Measurements from ENCODE around the gene SLC12A9. TPM values are rescaled to one million over a fixed set of nuclear protein-coding genes. Genes with fewer than 3 reads are reported as not detected.

SLC12A9 gene
- total RNA-seq, 1 donor from 2014 or later, result 41.2 TPM

- Mint-ChIP-seq H3K4me1 (no peaks in the 10 kb centered on the region), H3K36me3 (ENCODE audit: low read depth) (peaks cover 44% of the 10 kb centered on the region)
Measured at GRCh38 chr7:100860702-100861615, 8.4 kb downstream of the SLC12A9 start.

GRCh38 chr7:100861616-100861985, 9.1 kb downstream of the SLC12A9 start:
- no peaks in the 10 kb centered on the region for H3K9me3 Mint-ChIP-seq
- intact Hi-C loops (cut with micrococcal nuclease), result no loop called here
- peaks cover 44% of the 10 kb centered on the region for H3K36me3 Mint-ChIP-seq (ENCODE audit: low read depth)
- H3K27ac Mint-ChIP-seq, result no peak overlapping the region
- H3K4me3 Mint-ChIP-seq, result no peak overlapping the region
- no peaks in the 10 kb centered on the region for H3K27me3 Mint-ChIP-seq
- H3K4me1 Mint-ChIP-seq, result no peaks in the 10 kb centered on the region
- no peak for DNase-seq

More at GRCh38 chr7:100860702-100861615, 8.4 kb downstream of the SLC12A9 start:
- Mint-ChIP-seq H3K27ac (no peak overlapping the region), H3K27me3 (no peaks in the 10 kb centered on the region), H3K4me3 (no peak overlapping the region), H3K9me3 (no peaks in the 10 kb centered on the region)
- no peak for DNase-seq
- intact Hi-C loops (cut with micrococcal nuclease), result no loop called here

GRCh38 chr7:100863406-100863950, 11.0 kb downstream of the SLC12A9 start:
- H3K4me1 Mint-ChIP-seq, result peaks cover 7% of the 10 kb centered on the region
- no peak for DNase-seq
- no peak overlapping the region for H3K4me3 Mint-ChIP-seq
- H3K9me3 Mint-ChIP-seq, result no peaks in the 10 kb centered on the region
- no peaks in the 10 kb centered on the region for H3K27me3 Mint-ChIP-seq
- intact Hi-C loops (cut with micrococcal nuclease), result no loop called here
- no peak overlapping the region for H3K27ac Mint-ChIP-seq
- peaks cover 44% of the 10 kb centered on the region for H3K36me3 Mint-ChIP-seq (ENCODE audit: low read depth)

- no peak overlapping the region for H3K4me3 Mint-ChIP-seq
- no peak for DNase-seq
- H3K36me3 Mint-ChIP-seq (ENCODE audit: low read depth), result peaks cover 41% of the 10 kb centered on the region
- H3K27ac Mint-ChIP-seq, result peak overlapping the region; percentile 41
- no peaks in the 10 kb centered on the region for H3K27me3 Mint-ChIP-seq
- peaks cover 7% of the 10 kb centered on the region for H3K4me1 Mint-ChIP-seq
- intact Hi-C loops (cut with micrococcal nuclease), result no loop called here
- no peaks in the 10 kb centered on the region for H3K9me3 Mint-ChIP-seq
Measured at GRCh38 chr7:100864263-100864845, 11.8 kb downstream of the SLC12A9 start.

GRCh38 chr7:100865372-100865911, 12.9 kb downstream of the SLC12A9 start:
- Mint-ChIP-seq H3K27ac (no peak overlapping the region), H3K4me1 (peaks cover 7% of the 10 kb centered on the region), H3K36me3 (ENCODE audit: low read depth) (peaks cover 33% of the 10 kb centered on the region), H3K27me3 (no peaks in the 10 kb centered on the region), H3K9me3 (no peaks in the 10 kb centered on the region), H3K4me3 (no peak overlapping the region)
- intact Hi-C loops (cut with micrococcal nuclease), result no loop called here
- no peak for DNase-seq

- H3K9me3 Mint-ChIP-seq, result no peaks in the 10 kb centered on the region
- peak; percentile 67 for DNase-seq
- no peaks in the 10 kb centered on the region for H3K27me3 Mint-ChIP-seq
- intact Hi-C loops (cut with micrococcal nuclease), result loop anchor here (2.0 kb wide), 1 partner anchor 29 kb away; no protein-coding TSS in a partner anchor
- peaks cover 31% of the 10 kb centered on the region for H3K36me3 Mint-ChIP-seq (ENCODE audit: low read depth)
- H3K4me3 Mint-ChIP-seq, result peak overlapping the region; percentile 99
- H3K4me1 Mint-ChIP-seq, result peaks cover 8% of the 10 kb centered on the region
- H3K27ac Mint-ChIP-seq, result peak overlapping the region; percentile 98
Measured at GRCh38 chr7:100865938-100866728, 13.6 kb downstream of the SLC12A9 start.

- Mint-ChIP-seq H3K4me1 (peaks cover 12% of the 10 kb centered on the region), H3K4me3 (peak overlapping the region; percentile 99), H3K9me3 (no peaks in the 10 kb centered on the region), H3K27ac (peak overlapping the region; percentile 98), H3K36me3 (ENCODE audit: low read depth) (peaks cover 36% of the 10 kb centered on the region), H3K27me3 (no peaks in the 10 kb centered on the region)
- no peak for DNase-seq
- intact Hi-C loops (cut with micrococcal nuclease), result loop anchor here (1.0 to 2.0 kb wide), 2 partner anchors 14 to 30 kb away; partner anchors contain the start of gene SLC12A9
Measured at GRCh38 chr7:100866729-100867039, 14.2 kb downstream of the SLC12A9 start.

- H3K36me3 Mint-ChIP-seq (ENCODE audit: low read depth), result peaks cover 36% of the 10 kb centered on the region
- H3K9me3 Mint-ChIP-seq, result no peaks in the 10 kb centered on the region
- H3K4me1 Mint-ChIP-seq, result peaks cover 12% of the 10 kb centered on the region
- H3K4me3 Mint-ChIP-seq, result peak within 1 kb of the TSS; percentile 99
- no peaks in the 10 kb centered on the region for H3K27me3 Mint-ChIP-seq
- intact Hi-C loops (cut with micrococcal nuclease), result loop anchor here (1.0 to 2.0 kb wide), 2 partner anchors 15 to 30 kb away; partner anchors contain the start of gene SLC12A9
- peak within 1 kb of the TSS; percentile 98 for H3K27ac Mint-ChIP-seq
- peak; percentile 89 for DNase-seq
Measured at GRCh38 chr7:100867040-100867775, 14.7 kb downstream of the SLC12A9 start, which contains the start of gene TRIP6. TRIP6 (plus strand) TSS chr7:100867387; CDS start chr7:100867498, 111 bp downstream.

- intact Hi-C loops (cut with micrococcal nuclease), result loop anchor here (1.0 to 2.0 kb wide), 2 partner anchors 16 to 31 kb away; partner anchors contain the start of gene SLC12A9
- Mint-ChIP-seq H3K9me3 (no peaks in the 10 kb centered on the region), H3K36me3 (ENCODE audit: low read depth) (peaks cover 34% of the 10 kb centered on the region), H3K27ac (peak overlapping the region; percentile 88), H3K27me3 (no peaks in the 10 kb centered on the region), H3K4me3 (peak overlapping the region; percentile 99), H3K4me1 (peaks cover 15% of the 10 kb centered on the region)
- DNase-seq, result peak; percentile 61
Measured at GRCh38 chr7:100867776-100868485, 15.4 kb downstream of the SLC12A9 start.

- peaks cover 42% of the 10 kb centered on the region for H3K4me1 Mint-ChIP-seq
- DNase-seq, result no peak
- H3K9me3 Mint-ChIP-seq, result no peaks in the 10 kb centered on the region
- peaks cover 58% of the 10 kb centered on the region for H3K36me3 Mint-ChIP-seq (ENCODE audit: low read depth)
- H3K4me3 Mint-ChIP-seq, result peak overlapping the region; percentile 98
- H3K27me3 Mint-ChIP-seq, result no peaks in the 10 kb centered on the region
- peak overlapping the region; percentile 98 for H3K27ac Mint-ChIP-seq
- intact Hi-C loops (cut with micrococcal nuclease), result loop anchor here (10.0 kb wide), 1 partner anchor 439 kb away; the partner anchor contains the start of gene PPP1R35
Measured at GRCh38 chr7:100873599-100874299, 21.2 kb downstream of the SLC12A9 start.

- no peaks in the 10 kb centered on the region for H3K9me3 Mint-ChIP-seq
- DNase-seq, result no peak
- peak overlapping the region; percentile 98 for H3K4me3 Mint-ChIP-seq
- no peaks in the 10 kb centered on the region for H3K27me3 Mint-ChIP-seq
- peaks cover 47% of the 10 kb centered on the region for H3K4me1 Mint-ChIP-seq
- H3K36me3 Mint-ChIP-seq (ENCODE audit: low read depth), result peaks cover 62% of the 10 kb centered on the region
- intact Hi-C loops (cut with micrococcal nuclease), result loop anchor here (10.0 kb wide), 1 partner anchor 439 kb away; the partner anchor contains the start of gene PPP1R35
- H3K27ac Mint-ChIP-seq, result peak overlapping the region; percentile 98
Measured at GRCh38 chr7:100874300-100874576, 21.7 kb downstream of the SLC12A9 start.
